NCI-H82 (cell line): ENCODE measurements around the gene IGFL3.
"Not testable (repeated sequence)": the region's sequence is repeated elsewhere in the genome, so short reads cannot be mapped to it uniquely, and the experiment has no call there.

Experiments used
- DNase-seq: peaks from one replicate; lab custom pipeline; 2025; lab: John Stamatoyannopoulos, UW

The IGFL3 gene

DNA sequence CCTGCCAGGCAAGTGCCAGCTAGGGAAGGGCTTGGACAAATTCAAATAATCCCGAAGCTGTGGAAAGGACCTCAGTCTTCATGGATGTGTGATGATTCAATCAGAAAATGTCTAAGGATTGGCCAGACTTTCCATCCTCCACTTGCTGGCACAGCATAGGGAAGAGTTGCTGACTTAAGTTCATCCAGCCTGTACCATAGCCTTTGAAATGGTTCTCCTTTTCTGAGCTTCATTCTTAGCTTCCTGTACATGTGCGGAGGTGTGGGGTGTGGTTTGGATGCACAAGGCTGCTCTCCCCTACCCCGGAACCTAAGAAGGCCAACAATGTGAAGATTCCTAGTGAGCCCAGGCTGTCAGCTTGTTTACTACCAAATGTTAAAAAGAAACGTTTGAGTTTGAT, 959 bp upstream of the IGFL3 start:
- DNase-seq: no peak

DNA sequence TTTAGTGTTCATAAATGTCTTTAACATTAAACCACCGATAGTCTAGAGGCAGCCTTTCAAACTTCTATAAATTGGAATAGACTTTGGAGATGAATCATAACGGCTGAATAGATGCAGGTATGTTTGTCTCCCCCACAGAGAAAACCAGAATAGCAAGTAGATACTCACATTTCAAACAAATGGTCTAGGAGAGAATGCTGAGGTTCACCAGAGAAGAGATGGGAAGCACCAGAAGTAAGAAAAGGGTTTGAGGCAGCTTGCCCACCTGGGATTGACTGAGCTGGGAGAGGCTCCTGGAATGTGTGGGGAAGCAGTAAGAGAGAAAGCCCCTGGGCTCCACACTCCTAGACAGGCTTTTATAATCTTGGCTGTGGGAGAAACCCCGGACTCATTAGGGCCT, 6.4 kb downstream of the IGFL3 start:
- no peak for DNase-seq

GRCh38 chr19:46116121-46116520, 8.4 kb downstream of the IGFL3 start:
- DNase-seq: no peak

- no peak for DNase-seq
Measured at GRCh38 chr19:46115396-46116106, 8.9 kb downstream of the IGFL3 start.

DNA sequence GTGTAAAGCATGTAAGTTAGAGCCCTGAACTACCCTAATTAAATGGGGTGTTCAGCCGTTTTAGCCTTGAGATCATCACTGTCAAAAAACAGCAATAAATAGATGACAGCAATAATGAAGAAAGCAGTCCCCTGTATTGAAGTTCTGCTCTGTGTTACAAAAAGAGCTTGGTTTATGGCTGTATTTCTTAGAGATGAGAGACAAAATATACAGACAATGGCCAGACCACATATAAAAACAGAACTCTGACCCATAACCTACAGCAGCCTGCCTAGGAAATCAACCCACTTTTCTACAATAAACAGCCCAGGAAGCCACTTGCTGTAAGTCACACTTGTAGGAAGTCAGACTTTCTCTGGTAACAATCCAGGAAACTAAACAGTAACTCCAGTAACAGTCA, 10.8 kb downstream of the IGFL3 start:
- no peak for DNase-seq

DNA sequence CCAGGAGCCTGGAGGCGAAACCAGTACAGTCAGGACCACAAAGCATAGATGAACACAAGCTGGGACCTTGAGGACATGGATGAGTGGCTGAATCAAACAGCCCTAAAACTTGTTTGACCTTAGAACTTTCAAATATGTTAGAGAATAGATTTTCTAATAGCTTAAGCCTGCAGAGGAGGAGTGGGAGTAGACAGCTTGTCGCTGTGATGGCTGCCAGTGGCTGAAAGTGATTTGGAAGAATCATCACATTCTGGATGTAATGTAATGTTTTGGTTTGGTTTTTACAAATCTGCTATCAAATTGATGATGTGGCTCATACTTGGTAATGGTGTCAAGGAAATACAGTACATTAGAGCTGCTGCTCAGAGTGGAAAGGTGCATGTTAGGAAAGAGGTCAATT, 12.0 kb downstream of the IGFL3 start:
- DNase-seq: no peak

DNA sequence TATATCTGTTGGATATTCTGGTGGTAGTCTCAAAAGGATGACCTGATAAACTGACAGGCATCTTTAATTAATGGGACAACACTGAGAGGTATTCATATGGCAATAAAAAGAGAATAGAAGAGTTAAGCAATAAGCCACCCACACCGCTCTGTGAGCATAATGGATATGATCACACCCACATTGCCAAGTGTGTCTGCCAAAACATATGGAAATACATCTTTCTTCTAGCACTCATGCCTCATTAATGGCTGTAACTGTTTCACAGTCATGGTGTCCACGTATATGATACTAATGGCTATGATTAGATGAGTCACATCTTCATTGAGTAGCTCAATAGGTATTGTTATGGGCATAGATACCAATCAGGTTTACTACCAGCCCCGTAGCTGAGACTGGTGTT, 13.1 kb downstream of the IGFL3 start:
- no peak for DNase-seq

GRCh38 chr19:46109876-46110275, 14.6 kb downstream of the IGFL3 start:
- DNase-seq: no peak

DNA sequence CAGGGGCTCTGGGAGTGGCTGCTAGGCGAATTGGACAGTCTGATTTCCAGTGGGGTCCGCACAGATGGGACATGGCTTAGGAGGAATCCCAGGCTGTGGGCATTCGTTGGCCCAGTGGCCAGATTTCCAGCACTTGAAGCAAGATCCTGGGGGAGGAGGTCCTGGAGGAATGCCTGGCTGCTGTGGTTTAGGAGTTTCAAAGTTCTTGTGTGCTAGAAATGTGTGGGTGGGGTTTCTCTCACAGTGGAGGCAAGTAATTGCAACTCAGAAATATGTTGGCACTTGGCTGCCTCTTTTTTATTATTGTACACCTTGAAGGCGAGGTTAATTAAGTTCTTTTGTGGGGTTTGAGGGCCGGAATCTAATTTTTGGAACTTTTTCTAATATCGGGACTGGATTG, 17.1 kb downstream of the IGFL3 start:
- DNase-seq: no peak

- not testable (repeated sequence) for DNase-seq
Measured at GRCh38 chr19:46102333-46102732, 22.2 kb downstream of the IGFL3 start.

DNA sequence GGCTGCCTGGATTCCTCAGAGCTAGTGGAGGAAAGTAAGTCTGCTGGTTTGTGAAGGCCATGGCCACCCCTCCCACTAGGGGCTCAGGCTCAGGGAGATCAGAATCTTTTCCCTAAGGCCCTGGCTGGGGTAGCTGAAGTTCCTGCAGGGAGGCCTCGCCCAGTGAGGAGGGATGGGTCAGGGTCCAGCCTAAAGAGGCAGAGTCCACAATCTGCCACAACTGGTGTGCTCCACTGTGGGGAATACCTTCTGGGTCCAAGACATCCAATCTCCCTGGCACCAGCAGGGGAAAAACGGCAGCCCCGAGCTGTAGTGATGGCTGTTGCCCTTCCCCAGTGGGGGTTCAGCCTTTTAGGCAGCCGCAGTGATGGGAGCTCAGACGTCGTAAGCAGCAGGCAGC, 23.2 kb downstream of the IGFL3 start:
- DNase-seq: no peak

GRCh38 chr19:46100344-46100743, 24.1 kb downstream of the IGFL3 start:
- no peak for DNase-seq

GRCh38 chr19:46090444-46090843, 34.0 kb downstream of the IGFL3 start:
- no peak for DNase-seq

GRCh38 chr19:46089432-46089831, 35.1 kb downstream of the IGFL3 start:
- no peak for DNase-seq

DNA sequence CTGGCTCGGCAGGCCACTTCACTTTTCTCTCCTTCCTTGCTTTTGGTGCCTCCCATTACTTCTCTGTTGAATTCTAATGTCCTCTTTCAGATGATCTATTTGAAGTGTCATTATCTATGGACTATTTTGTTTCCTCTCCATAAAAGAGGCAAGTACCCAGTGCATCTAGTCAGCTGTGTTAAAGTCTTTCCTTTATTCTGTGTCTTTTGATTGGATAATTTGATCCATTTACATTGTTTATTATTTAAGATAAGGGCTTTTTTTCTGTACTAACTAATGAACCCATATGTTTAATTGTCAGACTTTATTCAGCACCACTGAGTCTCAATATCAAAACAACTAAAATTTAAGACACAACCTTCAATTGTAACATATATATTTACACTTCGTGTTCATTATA, 36.4 kb downstream of the IGFL3 start:
- no peak for DNase-seq

DNA sequence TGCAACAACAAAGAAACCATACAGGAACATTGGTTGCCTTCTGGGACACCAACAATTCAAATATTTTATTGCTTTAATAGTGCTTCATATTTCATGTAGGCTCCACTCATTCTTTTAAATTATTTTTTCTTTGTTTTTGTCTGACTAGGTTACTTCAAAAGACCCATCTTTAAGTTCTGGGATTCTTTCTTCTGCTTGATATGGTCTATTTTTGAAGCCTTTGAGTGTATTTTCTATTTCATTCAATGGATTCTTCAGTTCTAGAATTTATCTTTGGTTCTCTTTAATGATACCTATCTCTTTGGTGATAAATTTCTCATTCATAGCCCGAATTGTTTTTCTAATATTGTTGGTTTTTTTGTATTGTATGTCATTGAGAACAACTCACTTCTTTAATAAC, 38.6 kb downstream of the IGFL3 start:
- DNase-seq: no peak

- DNase-seq: no peak
Measured at GRCh38 chr19:46082728-46083050, 41.8 kb downstream of the IGFL3 start.

GRCh38 chr19:46081928-46082727, 42.4 kb downstream of the IGFL3 start:
- peak; percentile 61 for DNase-seq

DNA sequence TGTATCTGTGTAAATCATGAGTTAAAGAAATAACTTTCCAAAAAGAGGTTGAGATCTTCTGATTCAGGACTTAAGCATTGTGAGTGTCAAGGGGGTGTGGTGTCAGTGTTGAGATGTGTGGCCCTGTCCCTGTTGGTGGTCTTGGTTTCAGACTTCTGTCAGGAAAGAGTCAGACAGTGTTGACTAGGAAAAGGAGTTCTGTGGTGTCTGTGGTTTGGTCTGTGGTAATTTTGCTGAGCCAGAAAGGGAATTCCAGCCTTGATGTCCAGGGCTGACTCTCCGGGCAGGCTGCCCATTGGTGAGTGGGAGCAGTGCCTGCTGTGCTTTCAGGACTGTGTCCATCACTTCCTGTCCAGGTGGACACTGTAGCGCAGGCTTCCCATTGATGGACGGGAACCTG, 43.9 kb downstream of the IGFL3 start:
- no peak for DNase-seq

GRCh38 chr19:46079576-46079975, 44.9 kb downstream of the IGFL3 start:
- no peak for DNase-seq

DNA sequence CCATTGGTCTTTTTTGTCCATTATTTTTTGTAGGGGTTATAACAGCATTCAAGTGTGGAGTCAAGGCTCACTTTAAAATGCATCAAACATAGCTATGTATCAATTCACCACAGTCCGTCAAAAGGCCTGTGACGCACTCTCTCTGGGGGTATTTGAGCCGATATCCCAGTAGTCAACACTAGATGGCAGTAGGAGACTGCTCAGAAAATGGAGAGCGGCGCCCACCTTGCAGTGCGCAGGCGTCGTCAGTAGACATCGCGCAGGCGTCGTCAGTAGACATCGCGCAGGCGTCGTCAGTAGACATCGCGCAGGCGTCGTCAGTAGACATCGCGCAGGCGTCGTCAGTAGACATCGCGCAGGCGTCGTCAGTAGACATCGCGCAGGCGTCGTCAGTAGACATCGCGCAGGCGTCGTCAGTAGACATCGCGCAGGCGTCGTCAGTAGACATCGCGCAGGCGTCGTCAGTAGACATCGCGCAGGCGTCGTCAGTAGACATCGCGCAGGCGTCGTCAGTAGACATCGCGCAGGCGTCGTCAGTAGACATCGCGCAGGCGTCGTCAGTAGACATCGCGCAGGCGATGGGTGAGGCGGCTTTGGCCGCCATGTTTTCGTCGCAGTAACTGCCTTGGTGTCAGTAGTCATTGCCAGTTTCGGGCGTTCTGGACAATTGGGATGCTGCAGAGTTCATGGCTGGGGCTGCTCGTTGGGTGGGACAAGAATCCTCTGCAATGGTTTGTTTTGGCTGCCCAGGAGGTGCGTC, 45.7 kb downstream of the IGFL3 start:
- peak; percentile 54 for DNase-seq

- DNase-seq: no peak
Measured at GRCh38 chr19:46077815-46078167, 46.7 kb downstream of the IGFL3 start.
